ENCODE results near the gene POPDC2.

- TF ChIP-seq CTCF (IDR thresholded peaks at IDR 0.05) (no peak), EP300 (IDR thresholded peaks at IDR 0.05) (no peak), POLR2A (IDR thresholded peaks at IDR 0.05) (no peak)
Measured at GRCh38 chr3:119663885-119664284, 3.5 kb upstream of the POPDC2 start.

Measured in stomach (tissue), 4 donors.